Stimulated activated CD8-positive, alpha-beta memory T cell treated with anti-CD3 and anti-CD28 coated beads, Interleukin-15, amount 100 ng/mL, for 24 hours (primary cell): ENCODE data around the gene ELP1.

Source experiments
- DNase-seq: peaks from one replicate; pipeline ENCODE4 v3.0.0-alpha.2; 2020; ENCODE audit warnings: low read depth

Gene ELP1

DNA sequence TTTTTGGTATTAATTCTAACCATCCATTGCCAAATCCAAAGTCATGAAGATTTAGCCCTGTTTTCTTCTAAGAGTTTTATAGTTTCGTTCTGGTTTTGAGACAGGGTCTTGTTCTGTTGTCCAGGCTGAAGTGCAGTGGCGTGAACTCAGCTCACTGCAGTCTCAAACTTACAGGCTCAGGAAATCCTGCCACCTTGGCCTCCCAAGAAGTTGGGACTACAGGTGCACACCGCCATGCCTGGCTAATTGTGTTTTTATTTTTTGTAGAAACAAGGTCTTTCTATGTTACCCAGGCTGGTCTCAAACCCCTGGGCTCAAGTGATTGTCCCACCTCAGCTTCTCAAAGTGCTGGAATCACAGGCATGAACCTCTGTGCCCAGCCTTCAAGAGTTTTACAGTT is 50.8 kb downstream of the ELP1 start:
- no peak for DNase-seq

- no peak for DNase-seq
These were observed 51.7 kb downstream of the ELP1 start for GRCh38 chr9:108882052-108882888.

DNA sequence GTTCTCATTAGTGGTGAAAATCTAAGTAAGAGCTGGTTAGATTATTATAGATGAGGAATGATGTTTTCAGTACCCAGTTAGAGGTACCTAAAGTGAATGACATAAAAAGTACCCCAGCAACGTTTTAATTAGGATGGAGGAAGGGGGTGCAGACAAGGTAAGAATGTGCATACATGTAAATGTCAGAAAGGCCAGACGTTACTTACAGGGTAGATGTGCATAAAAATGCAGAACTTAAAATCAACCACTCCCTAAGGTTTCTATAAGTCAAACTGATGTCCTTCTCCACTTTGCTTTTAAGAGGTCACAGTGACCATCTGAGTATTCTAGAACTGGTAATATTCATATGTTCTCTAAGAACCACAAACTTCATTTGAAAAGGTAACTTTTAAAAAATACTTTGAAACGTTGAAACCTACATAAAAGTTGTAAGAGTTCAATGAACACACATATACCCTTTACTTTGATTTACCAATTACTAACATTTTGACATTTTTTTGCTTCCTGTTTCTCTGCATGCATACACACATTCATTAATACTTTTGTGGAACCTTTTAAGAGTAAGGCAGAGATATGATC is 53.1 kb downstream of the ELP1 start:
- DNase-seq = no peak

- no peak for DNase-seq
These were observed 56.4 kb downstream of the ELP1 start for GRCh38 chr9:108877524-108877923.

DNA sequence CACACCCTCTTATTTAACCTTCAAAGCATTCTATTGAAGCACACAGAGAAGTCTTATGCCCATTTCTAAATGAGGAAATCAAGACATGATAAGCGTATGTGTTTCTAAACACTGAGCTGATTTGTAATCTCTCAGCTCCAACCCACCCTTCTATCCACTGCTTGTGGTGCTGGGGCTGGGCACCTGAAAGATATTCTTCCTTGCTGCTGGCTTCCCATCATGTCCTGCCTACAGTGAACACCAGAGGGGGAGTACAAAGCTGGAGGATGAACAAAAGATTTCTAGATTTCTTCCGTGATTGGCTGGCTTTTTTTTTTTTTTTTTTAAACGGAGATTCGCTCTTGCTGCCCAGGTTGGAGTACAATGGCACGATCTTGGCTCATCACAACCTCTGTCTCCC is 57.5 kb downstream of the ELP1 start:
- no peak for DNase-seq

GRCh38 chr9:108874058-108874788 is 59.7 kb downstream of the ELP1 start:
- no peak for DNase-seq

GRCh38 chr9:108869092-108869725 is 64.7 kb downstream of the ELP1 start:
- DNase-seq = no peak

DNA sequence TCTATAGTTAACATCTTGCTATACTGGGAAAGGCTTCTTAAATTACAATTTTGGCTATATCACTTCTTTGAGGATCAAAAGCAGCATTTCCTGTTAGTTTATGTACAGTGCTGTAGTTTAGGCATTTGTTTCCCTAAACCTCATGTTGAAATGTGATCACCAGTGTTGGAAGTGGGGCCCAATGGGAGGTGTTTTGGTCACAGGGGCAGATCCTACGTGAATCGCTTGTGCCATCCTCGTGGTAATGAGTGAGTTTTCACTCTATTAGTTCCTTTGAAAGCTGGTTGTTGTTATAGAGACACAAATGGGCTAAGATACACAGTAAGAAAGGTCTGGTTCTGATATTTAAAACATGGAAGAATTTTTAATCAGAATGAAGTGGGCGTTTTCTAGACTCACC is 66.1 kb downstream of the ELP1 start:
- no peak for DNase-seq

GRCh38 chr9:108867116-108867515 is 66.8 kb downstream of the ELP1 start:
- DNase-seq = no peak

DNA sequence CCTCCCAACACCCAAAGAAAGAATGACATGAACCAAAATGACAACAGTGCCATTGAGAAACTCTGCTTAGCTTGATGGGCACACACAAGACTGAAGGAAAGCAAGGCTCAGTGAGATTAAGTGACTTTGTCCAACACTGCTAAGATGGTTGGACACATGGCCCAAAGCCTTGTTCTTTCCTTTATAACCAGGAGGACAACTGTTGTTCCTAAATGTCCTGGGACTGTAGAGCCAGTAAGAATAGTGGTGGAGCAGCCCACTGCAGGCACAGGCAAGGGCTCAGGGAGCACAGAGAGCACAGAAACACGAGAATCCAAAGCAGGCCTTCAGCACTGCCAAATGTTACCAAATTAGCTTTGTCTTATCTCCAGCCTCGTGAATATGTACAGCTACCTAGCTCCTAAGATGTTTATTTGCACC is 67.9 kb downstream of the ELP1 start:
- DNase-seq = no peak

DNA sequence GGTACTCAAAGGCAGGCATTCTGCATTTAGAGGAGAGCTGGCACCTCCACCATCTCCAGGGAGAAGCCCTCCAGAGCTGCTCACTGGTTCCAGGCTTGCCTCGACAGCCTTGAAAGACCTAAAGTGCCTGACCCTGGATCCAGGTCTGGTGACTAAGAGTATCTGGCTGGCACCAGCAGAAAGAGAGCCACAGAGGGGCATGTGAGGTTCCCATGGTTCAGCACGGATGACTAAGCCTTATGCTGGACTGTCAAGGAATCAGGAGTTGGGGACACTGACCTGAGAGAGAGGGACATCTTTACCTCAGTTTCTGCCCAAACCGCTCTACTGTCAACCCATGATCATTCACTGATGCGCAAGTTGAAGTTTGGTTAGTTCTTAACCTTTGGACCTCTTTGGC is 68.9 kb downstream of the ELP1 start:
- no peak for DNase-seq

DNA sequence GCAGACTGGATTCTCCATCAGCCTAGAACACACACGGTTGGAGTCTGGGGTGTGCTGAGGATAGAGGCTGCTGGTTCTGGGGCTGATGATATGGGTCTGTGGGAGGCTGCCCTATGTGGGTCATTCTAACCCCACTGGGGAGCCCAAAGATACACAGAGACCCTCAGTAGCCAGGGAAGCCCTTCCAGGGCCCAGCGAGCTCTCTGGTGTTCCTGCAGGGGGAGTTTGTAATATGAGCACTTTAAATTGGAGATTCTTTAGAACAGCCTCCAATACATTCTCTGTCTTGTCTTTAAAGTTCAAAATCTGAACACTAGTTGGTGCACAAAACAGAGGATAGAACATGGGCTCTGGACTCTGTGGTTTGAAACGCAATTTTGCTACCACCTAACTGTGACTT is 69.5 kb downstream of the ELP1 start:
- DNase-seq = no peak

DNA sequence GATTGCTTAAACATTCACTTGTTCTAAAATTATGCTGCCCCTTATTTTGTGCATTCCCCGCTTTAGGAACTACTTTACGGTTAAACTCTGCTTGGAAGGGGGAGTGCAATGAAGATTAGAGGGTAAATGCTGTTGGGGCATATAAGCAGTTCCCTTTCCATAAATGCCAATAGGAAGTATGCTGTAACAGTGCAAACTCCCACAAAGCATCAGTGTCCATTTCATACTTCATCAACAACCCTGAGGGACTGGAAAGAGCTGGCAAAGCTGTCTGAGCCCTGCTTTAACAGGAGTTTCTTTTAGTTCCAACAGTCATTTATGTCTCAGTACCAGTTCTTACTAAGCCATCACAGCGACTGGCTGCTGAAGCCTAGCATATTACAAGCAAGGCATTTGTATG is 70.0 kb downstream of the ELP1 start:
- DNase-seq = no peak

GRCh38 chr9:108861997-108862396 is 71.9 kb downstream of the ELP1 start, which contains the start of gene ACTL7A:
TSS of gene ACTL7A (plus strand) at chr9:108862266. CDS start at chr9:108862323, 57 bp downstream.
- no peak for DNase-seq

DNA sequence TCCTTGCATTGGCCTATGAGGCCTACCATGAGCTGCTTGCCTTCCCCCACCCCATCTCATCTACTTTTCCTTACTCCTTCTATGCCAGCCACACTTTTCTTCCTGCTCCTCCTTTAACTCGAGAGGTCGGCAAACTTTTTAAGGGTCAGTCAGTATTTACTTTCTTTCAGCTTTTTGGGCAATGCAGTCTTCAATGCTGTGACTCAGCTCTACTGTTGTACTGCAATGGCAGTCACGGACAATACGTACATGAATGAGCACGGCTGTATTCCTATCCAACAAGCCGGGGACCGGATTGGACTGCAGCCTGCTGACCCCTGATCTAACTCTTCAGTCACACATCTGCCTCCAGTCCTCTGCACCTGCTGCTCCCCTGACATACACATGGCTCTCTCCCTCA is 72.5 kb downstream of the ELP1 start:
- no peak for DNase-seq

DNA sequence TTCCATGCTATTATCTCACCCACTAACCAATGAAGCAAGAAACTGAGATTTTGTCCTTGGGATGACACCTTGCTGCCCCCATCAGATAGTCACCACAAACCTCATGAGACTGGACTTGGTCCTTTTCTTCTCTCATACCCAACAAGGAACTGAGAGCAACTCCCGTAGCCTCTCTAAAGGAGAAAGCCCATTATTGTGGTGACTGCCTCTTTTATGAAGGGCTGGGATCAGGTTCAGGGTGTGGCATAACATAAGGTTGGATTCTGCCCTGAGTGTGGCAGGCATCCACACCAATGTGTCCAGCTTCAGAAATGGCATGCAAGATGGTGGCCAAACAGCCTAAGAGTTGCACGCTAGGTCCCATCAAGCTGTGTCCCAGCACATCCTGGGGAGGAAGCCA is 73.2 kb downstream of the ELP1 start:
- DNase-seq = no peak

- DNase-seq = no peak
These were observed 73.6 kb downstream of the ELP1 start for GRCh38 chr9:108860354-108860753.

DNA sequence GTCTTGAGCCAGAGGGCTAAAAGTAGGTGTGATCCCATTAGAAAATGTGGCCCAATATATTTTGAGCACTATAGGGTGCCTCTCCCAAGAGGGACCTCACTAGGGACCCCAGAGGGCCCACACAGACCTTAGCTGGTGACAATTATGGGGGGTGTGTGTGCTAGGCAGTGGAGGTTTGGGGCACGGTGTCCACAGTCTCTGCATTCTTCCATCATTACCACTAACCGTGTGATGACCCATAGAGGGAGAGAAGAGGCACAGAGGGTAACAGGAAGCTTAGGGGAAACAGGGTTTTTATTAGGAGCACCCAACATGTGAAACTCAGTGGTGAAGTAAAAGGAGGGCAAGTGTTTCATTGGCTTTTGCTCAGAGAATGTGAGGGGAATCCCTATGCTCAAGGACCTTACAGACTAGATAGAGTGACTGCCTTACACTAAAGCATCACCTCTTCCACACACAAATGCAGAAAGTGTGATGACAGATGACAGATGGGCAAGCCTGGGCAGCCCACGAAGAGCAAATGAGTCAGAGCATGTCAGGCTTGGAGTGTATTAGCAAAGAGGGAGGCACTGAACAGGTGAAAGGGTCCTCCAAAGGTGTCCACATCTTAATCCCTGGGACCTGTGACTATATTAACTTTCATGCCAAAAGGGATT is 74.3 kb downstream of the ELP1 start:
- DNase-seq = no peak

DNA sequence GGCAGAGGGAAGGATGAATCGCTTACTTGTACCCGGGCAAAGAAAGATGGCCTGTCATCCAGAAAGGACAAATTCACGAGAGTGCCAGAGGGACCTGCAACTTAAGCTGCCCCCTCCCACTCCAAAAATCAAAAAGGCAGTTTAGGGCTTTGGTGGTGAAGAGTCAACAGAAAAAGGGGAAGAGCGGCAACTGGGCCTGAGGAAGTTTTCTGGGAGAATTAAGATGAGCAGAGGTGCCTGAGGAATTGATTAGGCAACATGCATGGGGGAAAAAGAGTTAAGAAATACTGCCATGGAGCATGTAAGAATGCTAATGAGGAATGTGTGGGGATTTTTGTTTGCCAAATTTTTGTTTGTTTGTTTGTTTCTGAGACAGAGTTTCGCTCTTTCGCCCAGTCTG is 76.4 kb downstream of the ELP1 start:
- no peak for DNase-seq

DNA sequence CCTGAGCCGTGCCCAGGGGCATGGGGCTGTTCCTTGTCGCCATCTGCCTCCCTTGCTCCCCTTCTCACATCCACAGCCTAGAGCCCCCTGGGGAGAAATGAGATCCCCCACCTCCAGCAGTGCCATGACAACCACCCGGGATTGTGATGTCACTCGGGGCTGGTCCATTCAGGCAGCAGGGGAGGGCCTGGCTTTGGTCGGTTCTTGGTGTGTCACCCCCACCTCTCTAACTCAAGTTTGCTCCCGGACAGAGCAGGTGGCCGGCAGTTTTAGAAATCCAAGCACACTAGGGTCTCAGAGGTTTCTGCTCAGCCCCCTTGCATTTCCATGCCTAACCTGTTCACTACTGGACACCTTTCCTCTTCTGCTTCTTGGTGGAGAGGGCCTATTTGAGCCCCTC is 78.0 kb downstream of the ELP1 start, which contains the start of gene ACTL7B:
Gene ACTL7B, minus strand, starts transcription at position 99 of the 400 bp plus-strand sequence. Its CDS starts 56 bp downstream, at position 43.
- DNase-seq = no peak

GRCh38 chr9:108855529-108855886 is 78.4 kb downstream of the ELP1 start:
- no peak for DNase-seq
